ENCODE results near the gene CHCHD3. TPM values are rescaled to one million over a fixed set of nuclear protein-coding genes. Genes with fewer than 3 reads are reported as not detected.

Gene CHCHD3
- total and polyA plus RNA-seq, 12 donors = 12.3 to 113 (median 54.2) TPM

DNA sequence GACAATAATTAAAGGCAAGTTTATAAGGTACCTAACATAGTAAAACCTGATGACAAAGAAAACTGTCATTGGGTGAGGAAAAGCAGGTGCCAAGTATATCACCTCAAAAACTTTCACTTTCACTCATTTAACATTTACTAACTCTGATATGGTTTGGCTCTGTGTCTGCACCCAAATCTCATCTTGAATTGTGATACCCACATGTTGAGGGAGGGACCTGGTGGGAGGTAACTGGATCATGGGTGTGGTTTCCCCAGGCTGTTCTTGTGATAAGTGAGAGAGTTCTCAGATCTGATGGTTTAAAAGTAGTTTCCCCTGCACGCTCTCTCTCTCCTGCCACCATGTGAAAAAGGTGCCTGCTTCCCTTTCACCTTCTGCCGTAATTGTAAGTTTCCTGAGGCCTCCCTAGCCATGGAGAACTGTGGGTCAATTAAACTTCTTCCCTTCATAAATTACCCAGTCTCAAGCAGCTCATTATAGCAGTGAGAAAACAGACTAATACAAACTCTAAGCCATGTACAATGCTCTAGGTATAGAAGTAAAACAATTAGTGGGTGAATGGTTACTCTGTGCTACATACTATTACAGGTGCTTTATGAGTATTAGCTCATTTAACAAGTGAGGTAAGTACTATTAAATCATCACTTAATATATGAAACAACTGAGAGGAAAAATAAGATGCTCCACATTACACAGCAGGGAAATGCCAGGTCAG is 199.0 kb downstream of the CHCHD3 start:
- DNase-seq = no peak
- no peak overlapping the region for H3K4me3 ChIP-seq
- no peak overlapping the region for H3K27ac ChIP-seq
- no peaks in the 10 kb centered on the region for H3K9me3 ChIP-seq (replicated peaks in 1 of 3)
- 82 to 100% (median 94%) methylated on average over 2 of the region's 2 CpGs for WGBS, 4 donors
- no peaks in the 10 kb centered on the region for H3K4me1 ChIP-seq (replicated peaks in 1 of 2)
- TF ChIP-seq, protein P1, sequence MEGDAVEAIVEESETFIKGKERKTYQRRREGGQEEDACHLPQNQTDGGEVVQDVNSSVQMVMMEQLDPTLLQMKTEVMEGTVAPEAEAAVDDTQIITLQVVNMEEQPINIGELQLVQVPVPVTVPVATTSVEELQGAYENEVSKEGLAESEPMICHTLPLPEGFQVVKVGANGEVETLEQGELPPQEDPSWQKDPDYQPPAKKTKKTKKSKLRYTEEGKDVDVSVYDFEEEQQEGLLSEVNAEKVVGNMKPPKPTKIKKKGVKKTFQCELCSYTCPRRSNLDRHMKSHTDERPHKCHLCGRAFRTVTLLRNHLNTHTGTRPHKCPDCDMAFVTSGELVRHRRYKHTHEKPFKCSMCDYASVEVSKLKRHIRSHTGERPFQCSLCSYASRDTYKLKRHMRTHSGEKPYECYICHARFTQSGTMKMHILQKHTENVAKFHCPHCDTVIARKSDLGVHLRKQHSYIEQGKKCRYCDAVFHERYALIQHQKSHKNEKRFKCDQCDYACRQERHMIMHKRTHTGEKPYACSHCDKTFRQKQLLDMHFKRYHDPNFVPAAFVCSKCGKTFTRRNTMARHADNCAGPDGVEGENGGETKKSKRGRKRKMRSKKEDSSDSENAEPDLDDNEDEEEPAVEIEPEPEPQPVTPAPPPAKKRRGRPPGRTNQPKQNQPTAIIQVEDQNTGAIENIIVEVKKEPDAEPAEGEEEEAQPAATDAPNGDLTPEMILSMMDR (IDR thresholded peaks at IDR 0.05) = no peak
- no peak for TF ChIP-seq POLR2A (IDR thresholded peaks at IDR 0.05)
- H3K27me3 ChIP-seq = no peaks in the 10 kb centered on the region
- H3K36me3 ChIP-seq (replicated peaks in 1 of 2) = no peaks in the 10 kb centered on the region
- intact Hi-C loops (cut with DNase I) = no loop called here

DNA sequence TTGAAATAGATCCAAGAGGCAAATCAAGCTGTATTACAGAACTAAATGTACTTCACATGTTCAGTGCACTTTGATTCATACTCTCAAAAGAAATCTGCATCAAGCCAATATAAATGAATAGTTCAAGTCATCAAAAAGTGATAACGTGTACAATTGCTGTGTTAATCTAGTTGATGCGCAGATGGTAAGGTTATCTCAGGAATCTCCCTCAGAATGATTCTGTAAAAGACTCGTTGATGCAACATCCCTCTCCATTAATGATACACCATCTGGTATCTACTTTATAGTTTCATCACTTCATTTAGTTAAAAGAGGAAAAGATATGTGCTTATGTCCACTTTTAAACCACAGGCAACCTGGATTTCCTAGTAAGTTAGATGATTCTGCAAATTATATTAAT is 200.6 kb downstream of the CHCHD3 start:
- intact Hi-C loops (cut with DNase I) = no loop called here
- DNase-seq = no peak
- no peak overlapping the region for H3K27ac ChIP-seq
- no peaks in the 10 kb centered on the region for H3K36me3 ChIP-seq (replicated peaks in 1 of 2)
- H3K9me3 ChIP-seq (replicated peaks in 1 of 3) = no peaks in the 10 kb centered on the region
- no peak overlapping the region for H3K4me3 ChIP-seq
- no peaks in the 10 kb centered on the region for H3K27me3 ChIP-seq
- 85 to 92% (median 89%) methylated on average over 3 of the region's 3 CpGs for WGBS, 4 donors
- TF ChIP-seq POLR2A (IDR thresholded peaks at IDR 0.05) = no peak
- TF ChIP-seq, protein P1 (IDR thresholded peaks at IDR 0.05) = no peak
- no peaks in the 10 kb centered on the region for H3K4me1 ChIP-seq (replicated peaks in 1 of 2)

DNA sequence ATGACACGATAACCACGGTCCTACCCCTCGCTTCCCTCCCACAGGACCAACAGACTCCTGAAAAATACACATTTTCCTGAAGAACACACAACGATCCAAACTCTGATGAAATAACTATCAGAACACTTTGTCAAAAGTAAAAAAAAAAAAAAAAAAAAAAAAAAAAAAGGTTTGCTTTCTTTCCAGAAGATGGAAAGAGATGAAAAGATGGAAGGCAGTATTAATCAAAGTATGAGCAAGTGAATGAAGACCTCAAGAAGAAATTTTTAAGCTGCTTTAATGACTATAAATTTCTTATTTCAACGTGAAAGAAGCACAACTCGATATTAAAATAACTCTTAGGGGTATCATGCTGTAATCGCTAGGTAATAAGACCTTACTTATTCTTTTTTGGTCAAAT is 202.3 kb downstream of the CHCHD3 start:
- Histone ChIP-seq H3K27me3 (no peaks in the 10 kb centered on the region), H3K4me3 (no peak overlapping the region), H3K36me3 (replicated peaks in 1 of 2) (no peaks in the 10 kb centered on the region), H3K27ac (no peak overlapping the region), H3K4me1 (replicated peaks in 1 of 2) (no peaks in the 10 kb centered on the region), H3K9me3 (replicated peaks in 1 of 3) (no peaks in the 10 kb centered on the region)
- intact Hi-C loops (cut with DNase I) = no loop called here
- no peak for TF ChIP-seq POLR2A (IDR thresholded peaks at IDR 0.05)
- no peak for DNase-seq
- 95 to 99% (median 95%) methylated on average over 7 of the region's 7 CpGs for WGBS, 4 donors

DNA sequence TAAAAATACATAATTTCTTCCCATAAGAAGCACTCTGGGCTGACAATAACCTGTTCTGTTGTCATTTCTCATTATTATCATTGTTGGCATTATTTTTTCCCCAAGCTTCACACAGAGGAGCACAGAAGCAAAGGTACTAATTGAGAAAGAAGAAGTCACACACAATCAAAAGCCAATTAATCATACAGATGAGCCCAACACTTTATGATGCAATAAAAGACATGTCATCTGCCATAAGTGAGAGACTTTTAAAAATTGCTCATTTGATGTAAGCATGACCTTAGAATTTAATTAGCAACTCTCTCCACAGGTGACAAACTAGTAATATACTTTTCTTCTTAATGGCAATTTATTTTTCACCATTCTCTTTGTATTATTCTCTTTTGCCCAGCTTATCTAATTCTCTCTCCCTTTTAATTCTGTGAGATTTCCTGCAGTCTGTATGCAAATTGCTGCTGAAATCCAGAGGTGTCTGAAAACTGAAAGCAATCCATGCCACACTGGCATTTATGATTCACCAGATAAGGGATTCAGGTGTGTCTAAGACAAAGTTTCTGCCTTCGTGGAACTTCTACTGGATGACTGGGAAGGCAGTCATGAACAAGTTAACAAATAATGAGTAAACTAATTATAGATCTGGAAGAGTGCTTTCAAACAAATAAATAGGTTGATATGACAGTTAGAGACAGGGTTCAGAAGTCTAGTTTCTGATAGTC is 203.5 kb downstream of the CHCHD3 start:
- no peak overlapping the region for H3K4me3 ChIP-seq
- TF ChIP-seq, protein P1 (IDR thresholded peaks at IDR 0.05) = no peak
- no peak for TF ChIP-seq POLR2A (IDR thresholded peaks at IDR 0.05)
- H3K36me3 ChIP-seq (replicated peaks in 1 of 2) = no peaks in the 10 kb centered on the region
- 71 to 83% (median 78%) methylated on average over 1 of the region's 1 CpG for WGBS, 4 donors
- H3K9me3 ChIP-seq (replicated peaks in 1 of 3) = no peaks in the 10 kb centered on the region
- H3K27me3 ChIP-seq = no peaks in the 10 kb centered on the region
- no peak overlapping the region for H3K27ac ChIP-seq
- intact Hi-C loops (cut with DNase I) = no loop called here
- no peak for DNase-seq
- H3K4me1 ChIP-seq (replicated peaks in 1 of 2) = no peaks in the 10 kb centered on the region
